Measurements from ENCODE around the gene LGALSL. TPM values are rescaled to one million over a fixed set of nuclear protein-coding genes. Genes with fewer than 3 reads are reported as not detected.

Gene LGALSL
- total RNA-seq, 6 donors from 2014 or later = 8.4 to 31.5 (median 21.1) TPM

GRCh38 chr2:64410671-64411070 lies 43.3 kb upstream of the LGALSL start:
- Histone ChIP-seq H3K4me3 (no peak overlapping the region), H3K27ac (no peak overlapping the region), H3K36me3 (no peaks in the 10 kb centered on the region), H3K9me3 (no peaks in the 10 kb centered on the region), H3K4me1 (peaks cover 8 to 10% (median 9%) of the 10 kb centered on the region in 4 donors), H3K27me3 (no peaks in the 10 kb centered on the region)
- WGBS, 2 donors = 89 to 100% methylated on average over 1 of the region's 1 CpG
- TF ChIP-seq POLR2AphosphoS5 (IDR thresholded peaks at IDR 0.05) = no peak
- TF ChIP-seq POLR2A (IDR thresholded peaks at IDR 0.05) = no peak
- TF ChIP-seq EP300 (IDR thresholded peaks at IDR 0.05) = no peak
- no peak for TF ChIP-seq CTCF (IDR thresholded peaks at IDR 0.05)
- no peak for ATAC-seq (ENCODE audit: low FRiP score in 2 of 2)
- DNase-seq = no peak

GRCh38 chr2:64412671-64413070 lies 41.3 kb upstream of the LGALSL start:
- H3K36me3 ChIP-seq = no peaks in the 10 kb centered on the region
- ATAC-seq (ENCODE audit: low FRiP score in 2 of 2) = no peak
- no peak overlapping the region for H3K27ac ChIP-seq
- no peaks in the 10 kb centered on the region for H3K27me3 ChIP-seq
- TF ChIP-seq CTCF (IDR thresholded peaks at IDR 0.05) = no peak
- no peak for TF ChIP-seq POLR2A (IDR thresholded peaks at IDR 0.05)
- TF ChIP-seq EP300 (IDR thresholded peaks at IDR 0.05) = no peak
- no peak for TF ChIP-seq POLR2AphosphoS5 (IDR thresholded peaks at IDR 0.05)
- H3K9me3 ChIP-seq = no peaks in the 10 kb centered on the region
- H3K4me3 ChIP-seq = no peak overlapping the region
- WGBS, 2 donors = 90 to 92% methylated on average over 4 of the region's 4 CpGs
- no peaks in the 10 kb centered on the region for H3K4me1 ChIP-seq
- no peak for DNase-seq

GRCh38 chr2:64414736-64415435 lies 39.1 kb upstream of the LGALSL start:
- WGBS, 2 donors = 82 to 90% methylated on average over 7 of the region's 7 CpGs
- DNase-seq = no peak
- H3K27me3 ChIP-seq = no peaks in the 10 kb centered on the region

GRCh38 chr2:64417624-64418023 lies 36.3 kb upstream of the LGALSL start:
- no peaks in the 10 kb centered on the region for H3K36me3 ChIP-seq
- no peaks in the 10 kb centered on the region for H3K9me3 ChIP-seq
- H3K4me1 ChIP-seq = no peaks in the 10 kb centered on the region
- no peak for DNase-seq
- TF ChIP-seq POLR2A (IDR thresholded peaks at IDR 0.05) = no peak
- no peak for TF ChIP-seq POLR2AphosphoS5 (IDR thresholded peaks at IDR 0.05)
- TF ChIP-seq CTCF (IDR thresholded peaks at IDR 0.05) = no peak
- TF ChIP-seq EP300 (IDR thresholded peaks at IDR 0.05) = no peak
- ATAC-seq (ENCODE audit: low FRiP score in 2 of 2) = no peak
- 78 to 81% methylated on average over 3 of the region's 3 CpGs for WGBS, 2 donors
- no peak overlapping the region for H3K4me3 ChIP-seq
- H3K27ac ChIP-seq = no peak overlapping the region
- H3K27me3 ChIP-seq = no peaks in the 10 kb centered on the region

More at GRCh38 chr2:64414736-64415435, 39.1 kb upstream of the LGALSL start:
- TF ChIP-seq POLR2A (IDR thresholded peaks at IDR 0.05) = no peak
- TF ChIP-seq CTCF (IDR thresholded peaks at IDR 0.05) = no peak
- TF ChIP-seq POLR2AphosphoS5 (IDR thresholded peaks at IDR 0.05) = no peak
- no peak for TF ChIP-seq EP300 (IDR thresholded peaks at IDR 0.05)
- peak; percentile 31 to 46 for ATAC-seq (ENCODE audit: low FRiP score in 2 of 2)
- Histone ChIP-seq H3K4me3 (no peak overlapping the region), H3K27ac (no peak overlapping the region), H3K36me3 (no peaks in the 10 kb centered on the region), H3K9me3 (no peaks in the 10 kb centered on the region), H3K4me1 (no peaks in the 10 kb centered on the region)
